GM23338 (cell line): Measurements from ENCODE around the gene INO80B. TPM values are rescaled to one million over a fixed set of nuclear protein-coding genes. Genes with fewer than 3 reads are reported as not detected.

Experiments used
- ATAC-seq: fragments of 200-7000 bp; cut with Tn5 transposase; 3 replicates; pipeline ENCODE4 v1.9.1; 2020
- DNase-seq: peaks from one replicate; pipeline ENCODE4 v3.0.0-alpha.2; 2015; ENCODE audit warnings: low spot score
- H2AFZ ChIP-seq: fragments of 200-600 bp; sonication (generic); 2 replicates; pipeline ENCODE4 v1.8.0; 2016; ENCODE audit warnings: antibody characterized with exemption, mild to moderate bottlenecking, moderate library complexity
- H3F3A ChIP-seq: fragments of 200-600 bp; sonication (generic); replicated peaks from 2 replicates; pipeline ENCODE4 v1.8.0; 2017; ENCODE audit warnings: antibody characterized with exemption, mixed run types, low read depth
- H3K27ac ChIP-seq: fragments of 200-600 bp; sonication (generic); 2 replicates; pipeline ENCODE4 v1.6.1; 2016; ENCODE audit warnings: low read depth
- H3K27me3 ChIP-seq: fragments of 200-600 bp; sonication (generic); 2 replicates; pipeline ENCODE4 v1.8.0; 2016; ENCODE audit warnings: mild to moderate bottlenecking, mixed run types, moderate library complexity; ENCODE audit not compliant: insufficient read depth
- H3K36me3 ChIP-seq: fragments of 200-600 bp; sonication (generic); 2 replicates; pipeline ENCODE4 v1.8.0; 2016; ENCODE audit warnings: mild to moderate bottlenecking; ENCODE audit not compliant: insufficient read depth
- H3K4me1 ChIP-seq: fragments of 200-600 bp; sonication (generic); 2 replicates; pipeline ENCODE4 v1.8.0; 2016; ENCODE audit warnings: mild to moderate bottlenecking, moderate library complexity; ENCODE audit not compliant: insufficient read depth
- H3K4me2 ChIP-seq: fragments of 200-600 bp; sonication (generic); 2 replicates; pipeline ENCODE4 v1.7.1; 2017; ENCODE audit warnings: mixed run types
- H3K4me3 ChIP-seq: fragments of 200-600 bp; sonication (generic); 2 replicates; pipeline ENCODE4 v1.6.1; 2016; ENCODE audit warnings: mixed run types
- H3K79me2 ChIP-seq: fragments of 200-600 bp; sonication (generic); replicated peaks from 2 replicates; pipeline ENCODE4 v1.8.0; 2017; ENCODE audit warnings: mild to moderate bottlenecking; ENCODE audit not compliant: insufficient read depth
- H3K9me2 ChIP-seq: fragments of 200-600 bp; sonication (generic); 2 replicates; pipeline ENCODE4 v1.8.0; 2017; ENCODE audit not compliant: insufficient read depth
- H4K20me1 ChIP-seq: fragments of 200-600 bp; sonication (generic); replicated peaks from 2 replicates; pipeline ENCODE4 v1.8.0; 2017; ENCODE audit warnings: mild to moderate bottlenecking; ENCODE audit not compliant: insufficient read depth
- H3K27ac Mint-ChIP-seq: 2 replicates; pipeline ENCODE4 v1.8.0; 2020; ENCODE audit warnings: inconsistent platforms, mild to moderate bottlenecking, moderate library complexity, mixed read lengths
- H3K27me3 Mint-ChIP-seq: 3 replicates; pipeline ENCODE4 v1.8.0; 2022; ENCODE audit warnings: low read depth, mild to moderate bottlenecking, moderate library complexity, mixed read lengths, inconsistent platforms; ENCODE audit not compliant: insufficient read depth, poor library complexity
- H3K36me3 Mint-ChIP-seq: 3 replicates; pipeline ENCODE4 v1.8.0; 2021; ENCODE audit warnings: low read depth, mild to moderate bottlenecking, inconsistent platforms, moderate library complexity, mixed read lengths
- H3K4me1 Mint-ChIP-seq: 3 replicates; pipeline ENCODE4 v1.8.0; 2020; ENCODE audit warnings: mild to moderate bottlenecking, inconsistent platforms, mixed read lengths
- H3K4me3 Mint-ChIP-seq: 3 replicates; pipeline ENCODE4 v1.8.0; 2021; ENCODE audit warnings: moderate library complexity, mild to moderate bottlenecking, inconsistent platforms, mixed read lengths
- H3K9me3 Mint-ChIP-seq: 3 replicates; pipeline ENCODE4 v1.8.0; 2020; ENCODE audit warnings: moderate library complexity, mild to moderate bottlenecking, inconsistent platforms, mixed read lengths
- ETS1 ChIP-seq: IDR thresholded peaks from 2 replicates; pipeline ENCODE4 v1.6.1; 2016; ENCODE audit warnings: antibody characterized with exemption
- EZH2 ChIP-seq: fragments of 200-600 bp; sonication (generic); IDR thresholded peaks from one replicate; pipeline ENCODE4 v1.8.0; 2017; ENCODE audit warnings: antibody characterized with exemption, mild to moderate bottlenecking, low read depth; ENCODE audit not compliant: unreplicated experiment
- JUNB ChIP-seq: IDR thresholded peaks from one replicate; pipeline ENCODE4 v1.6.1; 2016; ENCODE audit warnings: antibody characterized with exemption; ENCODE audit not compliant: unreplicated experiment
- REST ChIP-seq: IDR thresholded peaks from one replicate; pipeline ENCODE4 v1.6.1; 2018; ENCODE audit warnings: antibody characterized with exemption; ENCODE audit not compliant: unreplicated experiment
- ZNF114 ChIP-seq: fragments of 250-450 bp; sonication (Bioruptor Pico); IDR thresholded peaks from 2 replicates; pipeline ENCODE4 v1.5.0; 2020; ENCODE audit warnings: mild to moderate bottlenecking, moderate library complexity
- ZNF331 ChIP-seq: fragments of 250-450 bp; sonication (Bioruptor Pico); IDR thresholded peaks from 2 replicates; pipeline ENCODE4 v1.5.0; 2020; ENCODE audit warnings: low read depth, mild to moderate bottlenecking, moderate library complexity
- polyA plus RNA-seq: library from polyadenylated mRNA; unstranded; fragments of >200 nt; fragmentation: Nextera tagmentation; extraction: Ambion mirVana; gene quantifications from 2 replicates; pipeline ENCODE4 v1.2.1, GENCODE V29; 2016
- total RNA-seq: library from RNA; depleted of rRNA; stranded (reverse); fragments of >200 nt; shearing (Covaris generic); gene quantifications from 2 replicates; pipeline ENCODE4 v1.2.3, GENCODE V29; 2014

INO80B gene
- total and polyA plus RNA-seq, 2 experiments from 2014 or later: 5.1 to 21.8 TPM

- Histone ChIP-seq H3K4me1 (peaks cover 16% of the 10 kb centered on the region), H3K79me2 (no peaks in the 10 kb centered on the region), H3K36me3 (no peaks in the 10 kb centered on the region), H3K27me3 (peaks cover 46% of the 10 kb centered on the region), H3K4me3 (no peak overlapping the region), H3F3A (peaks cover 6% of the 10 kb centered on the region; the same call in 1 of the 2 replicates), H2AFZ (no peak overlapping the region), H3K9me2 (no peaks in the 10 kb centered on the region), H3K4me2 (no peak overlapping the region), H4K20me1 (no peaks in the 10 kb centered on the region), H3K27ac (no peak overlapping the region)
- Mint-ChIP-seq H3K27ac (no peak overlapping the region), H3K9me3 (no peaks in the 10 kb centered on the region), H3K36me3 (no peaks in the 10 kb centered on the region; the same call in 2 of the 3 replicates), H3K27me3 (peaks cover 51% of the 10 kb centered on the region), H3K4me3 (no peak overlapping the region), H3K4me1 (peaks cover 20% of the 10 kb centered on the region)
- ATAC-seq: no peak
- TF ChIP-seq EZH2 (no peak), ZNF331 (CRISPR knock-in tag) (no peak), JUNB (no peak), REST (no peak), ZNF114 (CRISPR knock-in tag) (no peak), ETS1 (no peak)
- DNase-seq: no peak
These were observed 36.6 kb upstream of the INO80B start for GRCh38 chr2:74418312-74418711.

GRCh38 chr2:74419345-74419744, 35.5 kb upstream of the INO80B start:
- Histone ChIP-seq H3K36me3 (no peaks in the 10 kb centered on the region), H3F3A (peaks cover 8% of the 10 kb centered on the region; the same call in 1 of the 2 replicates), H2AFZ (no peak overlapping the region), H3K9me2 (no peaks in the 10 kb centered on the region), H3K4me2 (no peak overlapping the region), H3K27ac (no peak overlapping the region), H3K4me1 (peaks cover 13% of the 10 kb centered on the region), H3K4me3 (no peak overlapping the region), H3K79me2 (no peaks in the 10 kb centered on the region), H4K20me1 (no peaks in the 10 kb centered on the region; the same call in 1 of the 2 replicates), H3K27me3 (peaks cover 37% of the 10 kb centered on the region)
- Mint-ChIP-seq H3K27me3 (peaks cover 49% of the 10 kb centered on the region), H3K9me3 (no peaks in the 10 kb centered on the region), H3K4me1 (peaks cover 23% of the 10 kb centered on the region), H3K36me3 (no peaks in the 10 kb centered on the region; the same call in 2 of the 3 replicates), H3K4me3 (no peak overlapping the region), H3K27ac (no peak overlapping the region)
- TF ChIP-seq EZH2 (no peak), ZNF114 (CRISPR knock-in tag) (no peak), ZNF331 (CRISPR knock-in tag) (no peak)
- DNase-seq (no peak), ATAC-seq (no peak)
